ENCODE measurements around the gene SORCS2.

GRCh38 chr4:7247521-7247920, 55.2 kb downstream of the SORCS2 start:
- TF ChIP-seq YY1 (IDR thresholded peaks at IDR 0.05; ENCODE audit: insufficient read depth, insufficient read length) (no peak), SUZ12 (IDR thresholded peaks at IDR 0.05; ENCODE audit: extremely low read depth, insufficient read depth, insufficient read length) (no peak)
